Measurements from ENCODE around the gene RPS24.

The RPS24 gene

GRCh38 chr10:78081292-78081691 is 47.6 kb downstream of the RPS24 start:
- TF ChIP-seq CTCF (IDR thresholded peaks at IDR 0.05; ENCODE audit: low read depth, low read length, poor library complexity, severe bottlenecking): no peak
- TF ChIP-seq EZH2phosphoT487 (IDR thresholded peaks at IDR 0.05; ENCODE audit: borderline replicate concordance, low read length): no peak
- no peaks in the 10 kb centered on the region for H3K27me3 ChIP-seq (ENCODE audit: control insufficient read depth, low read length)
- H3K4me1 ChIP-seq (ENCODE audit: control insufficient read depth, low read length): no peaks in the 10 kb centered on the region
- H3K79me2 ChIP-seq (ENCODE audit: control insufficient read depth, low read length): no peaks in the 10 kb centered on the region
- H3K4me3 ChIP-seq (ENCODE audit: low read length): no peak overlapping the region
- no peaks in the 10 kb centered on the region for H4K20me1 ChIP-seq (ENCODE audit: control insufficient read depth, insufficient read depth, low read depth, low read length)
- no peak overlapping the region for H3K27ac ChIP-seq (ENCODE audit: low read depth, low read length)
- no peaks in the 10 kb centered on the region for H3F3A ChIP-seq (ENCODE audit: control insufficient read depth, insufficient read depth)
- no peaks in the 10 kb centered on the region for H3K9me2 ChIP-seq (replicated peaks; ENCODE audit: control insufficient read depth, low read length)
- H3K4me2 ChIP-seq (ENCODE audit: low read length): no peak overlapping the region
- H3K9me3 ChIP-seq (ENCODE audit: control insufficient read depth, insufficient read depth, low read length): no peaks in the 10 kb centered on the region
- H3K36me3 ChIP-seq (ENCODE audit: control insufficient read depth, low read length): no peaks in the 10 kb centered on the region

- H3K9me3 ChIP-seq (ENCODE audit: control insufficient read depth, insufficient read depth, low read length): no peaks in the 10 kb centered on the region
- H3K79me2 ChIP-seq (ENCODE audit: control insufficient read depth, low read length): no peaks in the 10 kb centered on the region
- no peaks in the 10 kb centered on the region for H3F3A ChIP-seq (ENCODE audit: control insufficient read depth, insufficient read depth)
- H3K4me2 ChIP-seq (ENCODE audit: low read length): no peak overlapping the region
- H3K36me3 ChIP-seq (ENCODE audit: control insufficient read depth, low read length): no peaks in the 10 kb centered on the region
- H3K27me3 ChIP-seq (ENCODE audit: control insufficient read depth, low read length): no peaks in the 10 kb centered on the region
- H3K27ac ChIP-seq (ENCODE audit: low read depth, low read length): no peak overlapping the region
- no peaks in the 10 kb centered on the region for H4K20me1 ChIP-seq (ENCODE audit: control insufficient read depth, insufficient read depth, low read depth, low read length)
- H3K4me1 ChIP-seq (ENCODE audit: control insufficient read depth, low read length): no peaks in the 10 kb centered on the region
- H3K4me3 ChIP-seq (ENCODE audit: low read length): no peak overlapping the region
- TF ChIP-seq CTCF (IDR thresholded peaks at IDR 0.05; ENCODE audit: low read depth, low read length, poor library complexity, severe bottlenecking): no peak
- no peak for TF ChIP-seq EZH2phosphoT487 (IDR thresholded peaks at IDR 0.05; ENCODE audit: borderline replicate concordance, low read length)
- no peaks in the 10 kb centered on the region for H3K9me2 ChIP-seq (replicated peaks; ENCODE audit: control insufficient read depth, low read length)
Measured at GRCh38 chr10:78082636-78083035, 49.0 kb downstream of the RPS24 start.
